Measurements from ENCODE around the gene HEPHL1.

The HEPHL1 gene

DNA sequence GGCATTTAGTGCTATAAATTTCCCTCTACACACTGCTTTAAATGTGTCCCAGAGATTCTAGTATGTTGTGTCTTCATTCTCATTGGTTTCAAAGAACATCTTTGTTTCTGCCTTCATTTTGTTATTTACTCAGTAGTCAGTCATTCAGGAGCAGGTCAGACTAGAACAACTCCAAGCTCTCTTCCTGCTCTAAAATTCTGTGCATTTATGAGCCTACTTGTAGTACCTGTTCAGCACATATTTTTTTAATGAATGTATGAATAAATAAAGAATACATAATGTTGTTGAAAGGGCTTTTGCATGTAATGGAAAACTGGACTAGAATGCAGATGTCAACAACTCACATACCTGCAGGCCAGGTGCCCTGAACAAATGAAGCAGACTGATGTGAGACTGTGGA is 13.7 kb upstream of the HEPHL1 start:
- no peaks in the 10 kb centered on the region for H3K4me1 ChIP-seq
- no peaks in the 10 kb centered on the region for H3K36me3 ChIP-seq (ENCODE audit: control insufficient read depth, insufficient read depth, low read length)
- no peaks in the 10 kb centered on the region for H3K27me3 ChIP-seq (ENCODE audit: control insufficient read depth, insufficient read depth, low read length)
- H3K9me3 ChIP-seq (ENCODE audit: control insufficient read depth, low read length): no peaks in the 10 kb centered on the region
- H2AFZ ChIP-seq: no peak overlapping the region
- H3K27ac ChIP-seq: no peak overlapping the region
- TF ChIP-seq, protein P1, sequence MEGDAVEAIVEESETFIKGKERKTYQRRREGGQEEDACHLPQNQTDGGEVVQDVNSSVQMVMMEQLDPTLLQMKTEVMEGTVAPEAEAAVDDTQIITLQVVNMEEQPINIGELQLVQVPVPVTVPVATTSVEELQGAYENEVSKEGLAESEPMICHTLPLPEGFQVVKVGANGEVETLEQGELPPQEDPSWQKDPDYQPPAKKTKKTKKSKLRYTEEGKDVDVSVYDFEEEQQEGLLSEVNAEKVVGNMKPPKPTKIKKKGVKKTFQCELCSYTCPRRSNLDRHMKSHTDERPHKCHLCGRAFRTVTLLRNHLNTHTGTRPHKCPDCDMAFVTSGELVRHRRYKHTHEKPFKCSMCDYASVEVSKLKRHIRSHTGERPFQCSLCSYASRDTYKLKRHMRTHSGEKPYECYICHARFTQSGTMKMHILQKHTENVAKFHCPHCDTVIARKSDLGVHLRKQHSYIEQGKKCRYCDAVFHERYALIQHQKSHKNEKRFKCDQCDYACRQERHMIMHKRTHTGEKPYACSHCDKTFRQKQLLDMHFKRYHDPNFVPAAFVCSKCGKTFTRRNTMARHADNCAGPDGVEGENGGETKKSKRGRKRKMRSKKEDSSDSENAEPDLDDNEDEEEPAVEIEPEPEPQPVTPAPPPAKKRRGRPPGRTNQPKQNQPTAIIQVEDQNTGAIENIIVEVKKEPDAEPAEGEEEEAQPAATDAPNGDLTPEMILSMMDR (IDR thresholded peaks at IDR 0.05): no peak
- H3K4me2 ChIP-seq (ENCODE audit: low read length): no peak overlapping the region
- H3K9ac ChIP-seq: no peak overlapping the region
- no peak overlapping the region for H3K4me3 ChIP-seq (ENCODE audit: low read depth, low read length)
- H3K79me2 ChIP-seq: no peaks in the 10 kb centered on the region

DNA sequence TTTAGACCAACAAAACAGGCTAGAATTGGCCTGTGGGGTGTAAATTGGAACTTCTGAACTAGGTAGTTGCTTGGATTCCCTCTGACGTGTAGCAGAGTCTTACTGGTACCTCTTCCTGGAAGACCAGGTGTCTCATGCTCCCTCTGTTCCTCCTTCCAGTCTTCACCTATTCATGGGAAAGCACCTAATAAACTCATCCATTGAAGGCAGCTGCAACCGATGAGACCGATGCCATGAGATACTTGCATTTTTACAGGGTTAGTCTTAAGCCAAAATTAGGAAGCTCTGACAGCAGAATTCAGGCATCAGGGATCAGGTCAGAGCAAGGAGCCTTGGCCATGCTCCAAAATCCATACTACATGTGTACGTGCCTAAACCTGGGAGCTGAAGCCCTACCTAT is 13.2 kb upstream of the HEPHL1 start:
- TF ChIP-seq, protein P1 (IDR thresholded peaks at IDR 0.05): no peak
- Histone ChIP-seq H3K79me2 (no peaks in the 10 kb centered on the region), H3K27me3 (ENCODE audit: control insufficient read depth, insufficient read depth, low read length) (no peaks in the 10 kb centered on the region), H2AFZ (no peak overlapping the region), H3K4me1 (no peaks in the 10 kb centered on the region), H3K9me3 (ENCODE audit: control insufficient read depth, low read length) (no peaks in the 10 kb centered on the region), H3K36me3 (ENCODE audit: control insufficient read depth, insufficient read depth, low read length) (no peaks in the 10 kb centered on the region), H3K4me3 (ENCODE audit: low read depth, low read length) (no peak overlapping the region), H3K27ac (no peak overlapping the region), H3K9ac (no peak overlapping the region), H3K4me2 (ENCODE audit: low read length) (no peak overlapping the region)

DNA sequence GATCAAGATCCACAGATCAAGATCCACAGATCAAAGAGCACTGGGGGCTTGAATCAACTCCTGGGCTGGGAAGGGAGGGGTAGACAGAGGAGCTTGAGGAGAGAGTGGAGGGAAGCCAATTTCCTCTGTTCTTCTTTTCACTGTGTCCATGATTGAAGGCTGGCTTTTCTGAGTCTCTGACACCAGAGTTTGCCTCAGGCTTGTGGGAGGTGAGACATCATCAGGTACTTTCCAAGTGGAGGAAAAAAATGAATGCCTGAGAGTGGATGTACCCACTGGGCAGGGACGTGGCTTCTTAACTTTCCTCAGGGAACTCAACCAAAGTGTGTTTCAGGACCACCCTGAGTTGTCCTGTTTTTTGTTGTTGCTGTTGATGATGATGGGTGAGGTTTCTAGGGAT is 11.0 kb upstream of the HEPHL1 start:
- no peaks in the 10 kb centered on the region for H3K27me3 ChIP-seq (ENCODE audit: control insufficient read depth, insufficient read depth, low read length)
- no peak overlapping the region for H2AFZ ChIP-seq
- no peak overlapping the region for H3K4me2 ChIP-seq (ENCODE audit: low read length)
- no peak overlapping the region for H3K9ac ChIP-seq
- H3K9me3 ChIP-seq (ENCODE audit: control insufficient read depth, low read length): no peaks in the 10 kb centered on the region
- H3K79me2 ChIP-seq: no peaks in the 10 kb centered on the region
- H3K4me1 ChIP-seq: no peaks in the 10 kb centered on the region
- TF ChIP-seq, protein P1 (IDR thresholded peaks at IDR 0.05): no peak
- H3K4me3 ChIP-seq (ENCODE audit: low read depth, low read length): no peak overlapping the region
- no peak overlapping the region for H3K27ac ChIP-seq
- no peaks in the 10 kb centered on the region for H3K36me3 ChIP-seq (ENCODE audit: control insufficient read depth, insufficient read depth, low read length)

- Histone ChIP-seq H3K9me3 (ENCODE audit: control insufficient read depth, low read length) (no peaks in the 10 kb centered on the region), H3K36me3 (ENCODE audit: control insufficient read depth, insufficient read depth, low read length) (no peaks in the 10 kb centered on the region), H2AFZ (no peak overlapping the region), H3K9ac (no peak overlapping the region), H3K27ac (no peak overlapping the region), H3K4me3 (ENCODE audit: low read depth, low read length) (no peak overlapping the region), H3K79me2 (no peaks in the 10 kb centered on the region), H3K4me1 (no peaks in the 10 kb centered on the region), H3K4me2 (ENCODE audit: low read length) (no peak overlapping the region), H3K27me3 (ENCODE audit: control insufficient read depth, insufficient read depth, low read length) (no peaks in the 10 kb centered on the region)
- TF ChIP-seq, protein P1 (IDR thresholded peaks at IDR 0.05): no peak
These were observed 9.7 kb upstream of the HEPHL1 start for GRCh38 chr11:94011478-94011877.

GRCh38 chr11:94017446-94017845 is 3.7 kb upstream of the HEPHL1 start:
- Histone ChIP-seq H3K4me3 (ENCODE audit: low read depth, low read length) (no peak overlapping the region), H3K27ac (no peak overlapping the region), H2AFZ (no peak overlapping the region), H3K4me1 (no peaks in the 10 kb centered on the region), H3K79me2 (no peaks in the 10 kb centered on the region), H3K4me2 (ENCODE audit: low read length) (no peak overlapping the region), H3K9me3 (ENCODE audit: control insufficient read depth, low read length) (no peaks in the 10 kb centered on the region), H3K9ac (no peak overlapping the region), H3K36me3 (ENCODE audit: control insufficient read depth, insufficient read depth, low read length) (no peaks in the 10 kb centered on the region), H3K27me3 (ENCODE audit: control insufficient read depth, insufficient read depth, low read length) (no peaks in the 10 kb centered on the region)
- TF ChIP-seq, protein P1 (IDR thresholded peaks at IDR 0.05): no peak
